Measurements from ENCODE around the gene PCYT2.

Gene PCYT2

DNA sequence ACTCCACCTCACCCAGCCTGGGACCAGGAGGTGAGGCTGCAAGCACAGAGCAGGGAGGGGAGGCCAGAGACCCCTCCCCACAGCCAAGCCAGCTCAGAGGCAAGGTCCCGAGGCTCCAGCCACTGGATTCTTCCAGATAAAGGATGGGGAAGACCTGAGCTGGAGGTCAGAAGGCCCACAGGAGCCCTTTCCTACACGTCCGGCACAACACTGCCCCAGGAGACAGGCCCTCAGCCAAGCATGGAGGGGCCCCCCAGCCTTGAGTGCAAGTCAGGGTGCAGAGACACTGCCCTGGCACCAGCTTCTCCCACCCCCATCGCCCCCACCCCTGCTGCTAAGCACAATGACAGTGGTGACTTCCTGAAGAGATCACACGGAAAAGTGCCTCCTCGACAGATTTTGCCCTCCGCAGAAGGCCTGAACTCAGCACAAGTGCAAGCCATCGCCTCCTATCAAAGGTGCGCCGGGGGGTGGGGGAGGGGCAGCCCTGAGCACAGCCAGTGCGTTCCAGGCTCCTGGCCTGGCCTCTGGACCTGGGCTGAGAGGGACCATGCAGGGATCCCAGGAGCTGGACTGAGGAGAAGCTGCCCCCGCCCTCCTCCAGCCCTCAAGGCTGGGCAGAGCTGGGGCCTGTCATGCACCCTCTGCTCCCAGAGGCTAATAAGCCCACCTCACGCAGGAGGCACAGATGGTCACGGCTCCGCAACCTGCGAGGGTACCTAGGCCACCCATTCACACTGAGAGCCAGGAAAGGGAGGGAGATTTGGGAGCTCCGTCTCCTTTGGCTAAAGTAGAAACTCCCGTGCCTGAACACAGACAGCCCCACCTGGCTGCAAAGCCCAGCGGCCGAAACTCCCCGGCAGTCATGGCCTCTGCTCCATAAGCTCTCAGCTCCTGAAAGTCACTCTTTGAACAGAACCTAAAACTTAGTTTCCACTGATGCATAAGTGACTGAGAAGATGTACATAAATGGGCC lies 13.6 kb upstream of the PCYT2 start:
- no peak for DNase-seq (ENCODE audit: extremely low read depth, low read depth)
- TF ChIP-seq, protein P1, sequence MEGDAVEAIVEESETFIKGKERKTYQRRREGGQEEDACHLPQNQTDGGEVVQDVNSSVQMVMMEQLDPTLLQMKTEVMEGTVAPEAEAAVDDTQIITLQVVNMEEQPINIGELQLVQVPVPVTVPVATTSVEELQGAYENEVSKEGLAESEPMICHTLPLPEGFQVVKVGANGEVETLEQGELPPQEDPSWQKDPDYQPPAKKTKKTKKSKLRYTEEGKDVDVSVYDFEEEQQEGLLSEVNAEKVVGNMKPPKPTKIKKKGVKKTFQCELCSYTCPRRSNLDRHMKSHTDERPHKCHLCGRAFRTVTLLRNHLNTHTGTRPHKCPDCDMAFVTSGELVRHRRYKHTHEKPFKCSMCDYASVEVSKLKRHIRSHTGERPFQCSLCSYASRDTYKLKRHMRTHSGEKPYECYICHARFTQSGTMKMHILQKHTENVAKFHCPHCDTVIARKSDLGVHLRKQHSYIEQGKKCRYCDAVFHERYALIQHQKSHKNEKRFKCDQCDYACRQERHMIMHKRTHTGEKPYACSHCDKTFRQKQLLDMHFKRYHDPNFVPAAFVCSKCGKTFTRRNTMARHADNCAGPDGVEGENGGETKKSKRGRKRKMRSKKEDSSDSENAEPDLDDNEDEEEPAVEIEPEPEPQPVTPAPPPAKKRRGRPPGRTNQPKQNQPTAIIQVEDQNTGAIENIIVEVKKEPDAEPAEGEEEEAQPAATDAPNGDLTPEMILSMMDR (IDR thresholded peaks at IDR 0.05; ENCODE audit: low read depth, low read length) = no peak

DNA sequence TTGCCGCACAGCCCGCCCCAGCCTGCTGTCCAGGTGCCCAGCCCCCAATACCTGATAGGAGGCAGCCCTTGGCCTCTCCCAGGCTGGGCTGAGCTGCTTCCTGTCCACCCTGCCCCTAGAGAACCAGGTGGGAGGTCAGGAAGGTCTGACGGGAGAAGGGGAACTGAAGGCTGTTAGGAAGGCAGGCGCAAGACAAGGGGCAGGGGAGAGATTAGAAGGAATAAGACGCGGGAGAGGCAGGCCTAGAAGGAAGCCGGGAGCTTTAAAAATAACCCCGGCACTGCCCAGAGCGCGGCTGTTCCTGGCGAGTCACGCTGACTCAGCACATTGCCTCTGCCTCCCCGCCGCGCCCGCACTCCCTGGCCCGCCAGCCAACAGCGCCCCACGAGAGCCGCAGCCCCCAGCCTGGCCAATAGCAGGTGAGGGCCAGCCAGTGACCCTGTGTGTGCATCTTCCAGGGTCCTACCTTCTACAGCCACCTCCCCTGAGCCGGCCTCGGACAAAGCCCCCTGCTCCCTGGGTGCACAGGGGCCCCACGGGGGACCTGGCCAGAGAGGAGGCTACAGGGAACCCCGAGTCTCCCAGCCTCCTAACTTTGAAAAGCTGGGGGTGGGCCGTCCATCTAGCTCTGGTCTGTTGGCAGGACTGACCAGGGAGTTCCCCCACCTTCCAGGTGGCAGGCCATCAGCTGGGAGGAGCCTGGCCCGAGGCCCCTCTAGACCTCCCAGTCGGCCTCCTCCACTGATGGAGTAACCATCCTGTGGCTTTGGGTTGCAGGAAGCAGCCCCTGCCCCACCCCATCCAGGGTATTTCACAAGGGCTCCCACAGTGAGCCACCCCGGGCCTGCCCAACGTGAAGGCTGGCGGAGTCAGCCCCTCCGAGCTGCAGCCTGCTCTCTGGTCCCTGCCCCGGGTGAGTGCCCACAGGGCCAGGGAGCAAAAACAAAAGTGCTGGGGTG lies 12.4 kb upstream of the PCYT2 start:
- TF ChIP-seq, protein P1 (IDR thresholded peaks at IDR 0.05; ENCODE audit: low read depth, low read length) = no peak
- no peak for DNase-seq (ENCODE audit: extremely low read depth, low read depth)

DNA sequence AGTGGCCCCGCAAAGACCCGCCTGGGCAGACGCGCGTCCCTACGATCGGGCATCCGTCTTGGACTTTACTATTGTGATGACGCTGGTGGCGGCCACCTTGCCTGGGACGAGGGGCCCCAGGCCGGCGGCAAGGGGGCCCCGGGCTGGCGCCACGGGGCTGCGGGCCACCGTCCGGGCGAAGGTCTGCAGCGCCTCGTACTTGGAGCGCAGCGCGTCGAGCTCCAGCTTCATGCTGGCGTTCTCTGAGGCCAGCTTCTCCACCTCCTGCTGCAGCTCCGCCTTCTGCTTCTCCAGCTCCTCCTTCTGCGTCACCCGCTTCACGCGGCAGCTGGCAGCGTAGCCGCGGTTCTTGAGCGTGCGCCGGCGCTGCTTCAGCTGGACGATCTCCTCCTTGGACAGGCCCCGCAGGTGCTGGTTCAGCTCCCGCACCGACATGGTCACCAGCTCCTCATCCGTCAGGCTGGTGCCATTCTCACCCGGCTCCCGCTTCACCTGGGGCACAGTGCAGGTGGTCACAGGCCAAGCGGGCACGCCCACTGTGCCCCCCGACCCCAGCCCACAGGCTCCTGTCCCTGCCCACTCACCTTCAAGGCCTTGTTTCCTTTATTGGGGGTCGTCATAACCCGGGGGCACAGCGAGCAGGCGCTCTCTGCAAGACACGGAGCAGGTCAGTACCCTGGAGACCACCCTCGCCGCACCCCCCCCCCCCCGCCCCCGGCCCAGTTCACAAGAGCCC lies 11.5 kb upstream of the PCYT2 start:
- DNase-seq (ENCODE audit: extremely low read depth, low read depth) = no peak
- TF ChIP-seq, protein P1 (IDR thresholded peaks at IDR 0.05; ENCODE audit: low read depth, low read length) = no peak

DNA sequence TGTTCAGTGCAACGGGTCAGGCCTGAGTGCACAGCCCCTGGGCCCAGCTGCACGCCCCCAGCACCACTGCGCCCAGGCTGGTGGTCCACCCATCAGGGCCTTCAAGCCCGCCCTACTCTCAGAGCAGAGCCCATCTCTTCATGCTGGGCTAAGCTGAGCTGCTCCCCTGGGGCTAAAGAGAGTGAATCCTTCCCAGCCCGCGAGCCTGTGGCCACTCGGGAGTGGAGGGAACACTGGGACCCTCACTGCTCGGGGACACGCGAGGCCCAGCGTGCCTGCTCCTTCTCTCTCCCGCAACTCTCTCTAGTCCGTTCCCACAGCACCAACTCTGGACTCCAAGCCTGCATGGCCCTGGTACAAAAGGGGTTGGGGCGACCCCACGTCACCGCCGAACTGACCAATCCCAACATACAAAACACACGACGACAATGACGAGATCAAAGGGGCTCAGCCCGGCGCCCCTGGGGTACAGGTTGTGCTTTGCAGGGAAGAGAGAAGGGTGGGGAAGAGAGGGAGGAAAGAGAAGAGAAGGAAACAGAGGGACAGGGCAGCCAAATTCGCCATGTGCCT lies 10.9 kb upstream of the PCYT2 start:
- DNase-seq (ENCODE audit: extremely low read depth, low read depth) = no peak
- TF ChIP-seq, protein P1 (IDR thresholded peaks at IDR 0.05; ENCODE audit: low read depth, low read length) = no peak

DNA sequence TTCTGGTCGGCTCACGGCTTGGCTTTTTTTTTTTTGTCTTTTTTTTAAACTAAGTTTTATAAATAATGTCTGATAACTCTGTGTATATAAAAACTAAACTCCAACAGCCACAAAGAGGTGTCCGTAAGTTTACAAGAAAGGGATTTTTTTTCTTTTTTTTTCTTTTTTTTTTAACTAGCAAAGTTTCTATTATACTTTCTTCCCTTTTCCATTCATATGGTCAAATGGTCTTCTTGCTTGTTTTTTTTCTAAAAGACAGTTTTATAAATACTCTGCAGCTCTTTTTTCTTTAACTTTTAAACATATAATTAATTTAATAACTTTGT lies 10.3 kb upstream of the PCYT2 start:
- no peak for DNase-seq (ENCODE audit: extremely low read depth, low read depth)
- TF ChIP-seq, protein P1 (IDR thresholded peaks at IDR 0.05; ENCODE audit: low read depth, low read length) = no peak

DNA sequence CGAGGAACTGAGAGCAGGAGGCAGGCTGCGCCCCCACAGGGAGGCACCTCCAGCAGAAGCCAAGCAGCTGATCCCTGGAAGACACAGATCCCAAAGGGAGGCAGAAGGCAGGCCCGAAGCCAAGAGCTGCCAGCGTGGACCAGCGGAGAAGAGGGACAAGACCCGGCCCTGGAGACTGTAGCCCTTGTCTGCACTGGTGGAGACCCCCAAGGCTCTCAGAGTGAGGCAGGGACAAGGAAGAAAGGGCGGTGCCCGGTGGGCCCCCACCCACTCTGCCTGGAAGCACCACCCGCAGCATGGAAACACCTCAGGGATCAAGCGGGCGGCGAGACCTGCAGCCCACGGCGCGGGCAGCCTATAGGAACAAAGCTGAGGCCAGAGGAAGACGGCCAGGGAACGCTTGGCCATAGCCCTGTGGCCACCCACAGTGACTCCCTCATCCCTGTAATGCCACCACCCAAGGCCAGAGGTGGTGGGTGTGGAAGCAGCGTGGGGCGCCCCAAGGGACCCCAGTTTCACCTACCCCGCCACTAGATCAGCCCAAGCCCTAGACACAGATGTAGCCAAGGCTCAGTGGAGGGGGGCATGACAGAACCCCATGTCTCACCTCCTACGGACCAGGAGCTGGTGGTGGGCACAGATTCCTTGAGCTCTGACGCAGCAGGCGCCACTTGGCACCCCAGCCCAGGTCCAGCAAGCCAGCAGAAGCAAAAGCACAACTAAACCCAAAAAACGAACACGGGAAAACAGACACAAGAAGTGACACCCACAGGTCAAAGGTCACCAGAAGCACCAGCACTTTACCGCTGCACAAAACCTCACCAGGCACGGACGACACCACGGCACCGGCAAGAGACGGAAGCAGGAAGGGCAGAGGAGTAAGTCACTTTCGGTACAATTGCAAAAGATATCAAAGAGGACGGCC lies 9.7 kb upstream of the PCYT2 start:
- no peak for DNase-seq (ENCODE audit: extremely low read depth, low read depth)
- TF ChIP-seq, protein P1 (IDR thresholded peaks at IDR 0.05; ENCODE audit: low read depth, low read length) = no peak

Measured in AG09319 (cell line).